MCF 10A (cell line): ENCODE results near the gene MSI2. TPM values are rescaled to one million over a fixed set of nuclear protein-coding genes. Genes with fewer than 3 reads are reported as not detected.

ENCODE experiments used
- BruUV-seq: library from RNA; stranded (reverse); fragments of 400-500 nt; replicated peaks from 2 replicates; lab custom pipeline; 2021; lab: Mats Ljungman, UMichigan
- CTCF ChIA-PET: fragments of 300-600 bp; sonication (Branson Sonifier 250); formaldehyde crosslinking; extraction: SDS; loops from one replicate; lab custom pipeline; 2021; ENCODE audit warnings: antibody characterized with exemption, inconsistent platforms; lab: Yijun Ruan, JAX
- POLR2A ChIA-PET: fragments of 300-600, 350-650 bp; sonication (Branson Sonifier 250); formaldehyde crosslinking; extraction: SDS; loops from one replicate; lab custom pipeline; 2020; ENCODE audit warnings: antibody characterized with exemption, inconsistent platforms; lab: Yijun Ruan, JAX
- DNase-seq: peaks from one replicate; pipeline ENCODE4 v3.0.0-alpha.2; 2018; ENCODE audit not compliant: unreplicated experiment
- H3K27ac Mint-ChIP-seq: one replicate; pipeline ENCODE4 v1.8.0; 2022; ENCODE audit warnings: mild to moderate bottlenecking, low read depth, mixed read lengths; ENCODE audit not compliant: unreplicated experiment
- H3K27me3 Mint-ChIP-seq: one replicate; pipeline ENCODE4 v1.8.0; 2022; ENCODE audit warnings: mixed read lengths; ENCODE audit not compliant: insufficient read depth, unreplicated experiment
- H3K36me3 Mint-ChIP-seq: one replicate; pipeline ENCODE4 v1.8.0; 2022; ENCODE audit warnings: mild to moderate bottlenecking, moderate library complexity, mixed read lengths; ENCODE audit not compliant: insufficient read depth, unreplicated experiment
- H3K4me1 Mint-ChIP-seq: one replicate; pipeline ENCODE4 v1.8.0; 2022; ENCODE audit warnings: mixed read lengths; ENCODE audit not compliant: insufficient read depth, unreplicated experiment
- H3K4me3 Mint-ChIP-seq: one replicate; pipeline ENCODE4 v1.8.0; 2022; ENCODE audit warnings: mild to moderate bottlenecking, moderate library complexity, mixed read lengths; ENCODE audit not compliant: unreplicated experiment
- H3K9me3 Mint-ChIP-seq: one replicate; pipeline ENCODE4 v1.8.0; 2022; ENCODE audit warnings: mixed read lengths; ENCODE audit not compliant: unreplicated experiment
- CTCF ChIP-seq: fragments of 200-600 bp; IDR thresholded peaks from one replicate; pipeline ENCODE4 v1.8.0; 2022; ENCODE audit warnings: antibody characterized with exemption, mild to moderate bottlenecking; ENCODE audit not compliant: unreplicated experiment
- intact Hi-C: fragments of 100-400 bp; cut with micrococcal nuclease; formaldehyde crosslinking; loops from 2 replicates; pipeline ENCODE4 v1.14.1; 2022
- total RNA-seq: library from RNA; stranded (reverse); gene quantifications from 2 replicates; pipeline ENCODE4 v1.2.3, GENCODE V29; 2022

Gene MSI2
- total RNA-seq, 1 experiment from 2014 or later = 60.6 TPM

- no peak for DNase-seq
- Mint-ChIP-seq H3K27ac (no peak overlapping the region), H3K27me3 (no peaks in the 10 kb centered on the region), H3K4me1 (no peaks in the 10 kb centered on the region), H3K9me3 (peaks cover 17% of the 10 kb centered on the region), H3K36me3 (no peaks in the 10 kb centered on the region), H3K4me3 (no peak overlapping the region)
- intact Hi-C loops = no loop called here
- CTCF ChIA-PET = interaction anchor here (0.6 to 4.8 kb wide), 2 partner anchors 10 to 24 kb away, joined by 4 to 21 read pairs; no protein-coding TSS in a partner anchor
- BruUV-seq = no TSS peak
- TF ChIP-seq CTCF = no peak
- POLR2A ChIA-PET = interaction anchor here (1.2 to 1.4 kb wide), 2 partner anchors 8 to 494 kb away, joined by 4 to 7 read pairs; no protein-coding TSS in a partner anchor
Measured at GRCh38 chr17:57696050-57696449, 439.7 kb downstream of the MSI2 start.

DNA sequence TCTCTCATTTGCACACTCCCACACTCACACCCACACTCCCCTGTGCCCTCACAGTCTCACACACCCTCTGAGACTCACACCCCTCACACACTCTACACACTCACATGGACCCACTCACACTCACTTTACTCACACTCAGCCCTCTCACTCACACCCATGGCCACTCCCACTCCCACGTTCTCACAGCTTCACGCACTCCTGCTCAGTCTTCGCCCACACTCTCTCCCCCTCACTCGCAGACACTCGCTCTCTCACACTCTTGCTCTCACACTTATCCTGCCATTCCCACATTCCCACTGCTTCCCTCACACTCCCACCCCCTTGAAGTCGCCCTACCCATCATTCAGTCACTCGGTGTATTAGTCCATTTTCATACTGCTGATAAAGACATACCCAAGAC lies 440.9 kb downstream of the MSI2 start:
- ChIA-PET CTCF (interaction anchor here (4.8 kb wide), 1 partner anchor 25 kb away, joined by 21 read pairs; no protein-coding TSS in a partner anchor), POLR2A (interaction anchor here (1.4 kb wide), 1 partner anchor 10 kb away, joined by 7 read pairs; no protein-coding TSS in a partner anchor)
- no peak for DNase-seq
- no peaks in the 10 kb centered on the region for H3K4me1 Mint-ChIP-seq
- H3K36me3 Mint-ChIP-seq = no peaks in the 10 kb centered on the region
- H3K4me3 Mint-ChIP-seq = no peak overlapping the region
- no peak for TF ChIP-seq CTCF
- intact Hi-C loops = no loop called here
- no TSS peak for BruUV-seq
- no peaks in the 10 kb centered on the region for H3K27me3 Mint-ChIP-seq
- H3K9me3 Mint-ChIP-seq = peaks cover 13% of the 10 kb centered on the region
- no peak overlapping the region for H3K27ac Mint-ChIP-seq

DNA sequence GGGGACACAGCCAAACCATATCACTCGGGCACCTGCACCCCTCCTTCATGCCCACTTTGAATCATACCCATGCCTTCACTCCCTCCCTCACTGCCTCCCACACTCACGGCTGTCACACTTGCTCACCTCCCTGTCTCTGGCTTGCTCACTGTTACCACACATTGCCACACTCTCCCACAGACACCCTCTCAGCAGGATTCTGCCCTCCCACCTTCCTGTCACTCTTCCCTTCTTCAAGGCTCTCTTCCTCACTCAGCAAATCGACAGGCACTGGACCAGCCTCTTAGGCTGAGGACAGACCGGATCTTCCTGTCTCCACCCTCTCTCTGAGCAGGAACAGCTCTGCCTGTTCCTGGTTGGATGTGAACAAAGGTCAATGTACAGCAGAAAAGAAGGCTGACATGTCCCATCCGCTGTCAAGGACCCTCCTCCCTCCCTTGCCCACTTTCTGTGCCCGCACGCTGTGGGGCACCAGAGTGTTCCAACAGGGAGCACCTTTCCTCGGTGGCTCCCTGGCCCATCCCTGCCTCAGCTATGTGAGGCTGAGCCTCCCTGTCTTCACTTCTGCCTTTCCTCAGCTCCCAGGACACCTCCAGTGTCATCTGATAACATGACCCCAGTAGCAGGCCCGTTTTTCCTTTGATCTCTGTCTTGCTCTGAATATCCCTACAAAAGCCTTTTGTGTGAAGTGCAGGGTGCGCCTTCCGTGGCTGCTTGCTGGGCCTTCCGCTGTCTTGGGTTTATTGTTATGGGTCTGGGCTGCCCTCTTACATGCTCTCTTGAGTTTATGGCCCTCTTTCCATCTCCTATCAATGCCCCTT lies 441.8 kb downstream of the MSI2 start:
- Mint-ChIP-seq H3K4me1 (no peaks in the 10 kb centered on the region), H3K27me3 (no peaks in the 10 kb centered on the region), H3K27ac (no peak overlapping the region), H3K4me3 (no peak overlapping the region), H3K9me3 (peaks cover 5% of the 10 kb centered on the region), H3K36me3 (no peaks in the 10 kb centered on the region)
- intact Hi-C loops = no loop called here
- TF ChIP-seq CTCF = no peak
- ChIA-PET POLR2A (no interaction called here), CTCF (interaction anchor here (4.8 kb wide), 1 partner anchor 26 kb away, joined by 21 read pairs; no protein-coding TSS in a partner anchor)
- no peak for DNase-seq
- BruUV-seq = no TSS peak

DNA sequence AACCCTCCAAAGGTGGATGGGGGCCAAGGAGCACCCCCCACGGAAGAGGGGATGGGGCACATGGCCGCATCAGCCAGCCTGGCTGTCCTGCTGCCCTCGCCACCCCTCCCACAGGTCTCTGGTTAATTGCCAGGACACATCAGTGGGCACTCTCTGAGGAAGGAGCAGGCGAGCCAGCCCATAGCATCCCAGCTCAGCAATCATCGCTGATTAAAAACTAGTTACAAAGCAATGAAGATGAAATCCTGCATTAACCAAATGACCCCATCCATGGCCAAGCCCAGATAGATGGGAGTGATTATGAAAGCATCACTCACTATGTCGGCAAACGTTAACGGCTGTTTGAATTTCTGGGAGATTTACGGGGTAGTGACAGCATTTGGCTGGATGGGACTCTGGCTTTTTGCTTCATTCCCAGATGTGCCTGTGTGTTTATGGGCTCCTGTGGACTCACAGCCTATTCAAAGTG lies 443.5 kb downstream of the MSI2 start:
- no peaks in the 10 kb centered on the region for H3K4me1 Mint-ChIP-seq
- H3K36me3 Mint-ChIP-seq = no peaks in the 10 kb centered on the region
- intact Hi-C loops = no loop called here
- CTCF ChIA-PET = interaction anchor here (0.7 kb wide), 1 partner anchor 35 kb away, joined by 3 read pairs; no protein-coding TSS in a partner anchor
- H3K4me3 Mint-ChIP-seq = no peak overlapping the region
- BruUV-seq = no TSS peak
- H3K27me3 Mint-ChIP-seq = no peaks in the 10 kb centered on the region
- POLR2A ChIA-PET = no interaction called here
- H3K27ac Mint-ChIP-seq = no peak overlapping the region
- no peak for TF ChIP-seq CTCF
- no peak for DNase-seq
- H3K9me3 Mint-ChIP-seq = no peaks in the 10 kb centered on the region
